Calu3 (cell line): ENCODE measurements around the gene BMPER. TPM values are rescaled to one million over a fixed set of nuclear protein-coding genes. Genes with fewer than 3 reads are reported as not detected.

Experiments
- BruUV-seq: library from RNA; stranded (reverse); fragments of 400-500 nt; replicated peaks from 2 replicates; lab custom pipeline; 2021; lab: Mats Ljungman, UMichigan
- CTCF ChIA-PET: fragments of 300-600 bp; sonication (Branson Sonifier 250); formaldehyde crosslinking; loops from one replicate; lab custom pipeline; 2022; ENCODE audit warnings: antibody characterized with exemption; lab: Charles Lee
- DNase-seq: peaks from one replicate; pipeline ENCODE4 v3.0.0; 2022
- H3K27ac Mint-ChIP-seq: one replicate; pipeline ENCODE4 v1.8.0; 2022; ENCODE audit warnings: mixed read lengths; ENCODE audit not compliant: unreplicated experiment
- H3K27me3 Mint-ChIP-seq: one replicate; pipeline ENCODE4 v1.8.0; 2022; ENCODE audit warnings: mixed read lengths; ENCODE audit not compliant: unreplicated experiment
- H3K36me3 Mint-ChIP-seq: one replicate; pipeline ENCODE4 v1.8.0; 2022; ENCODE audit warnings: mild to moderate bottlenecking, moderate library complexity, mixed read lengths; ENCODE audit not compliant: insufficient read depth, unreplicated experiment
- H3K4me1 Mint-ChIP-seq: one replicate; pipeline ENCODE4 v1.8.0; 2022; ENCODE audit warnings: mild to moderate bottlenecking, low read depth, mixed read lengths; ENCODE audit not compliant: unreplicated experiment
- H3K4me3 Mint-ChIP-seq: one replicate; pipeline ENCODE4 v1.8.0; 2022; ENCODE audit warnings: mild to moderate bottlenecking, low read depth, moderate library complexity, mixed read lengths; ENCODE audit not compliant: unreplicated experiment
- H3K9me3 Mint-ChIP-seq: one replicate; pipeline ENCODE4 v1.8.0; 2022; ENCODE audit warnings: low read depth, mixed read lengths; ENCODE audit not compliant: unreplicated experiment
- intact Hi-C: fragments of 100-400 bp; cut with micrococcal nuclease; formaldehyde crosslinking; loops from one replicate; pipeline ENCODE4 v1.10.0; 2022; ENCODE audit not compliant: unreplicated experiment
- total RNA-seq: library from RNA; stranded (reverse); gene quantifications from 2 replicates; pipeline ENCODE4 v1.2.3, GENCODE V29; 2022
- TF ChIP-seq, protein P1 (sequence below): fragments of 200-600 bp; IDR thresholded peaks from one replicate; pipeline ENCODE4 v1.8.0; 2022; ENCODE audit warnings: antibody characterized with exemption; ENCODE audit not compliant: unreplicated experiment

BMPER gene
- total RNA-seq, 1 experiment from 2014 or later = not detected

- Mint-ChIP-seq H3K36me3 (no peaks in the 10 kb centered on the region), H3K27me3 (peaks cover 70% of the 10 kb centered on the region), H3K27ac (no peak overlapping the region), H3K4me1 (no peaks in the 10 kb centered on the region), H3K4me3 (no peak overlapping the region), H3K9me3 (no peaks in the 10 kb centered on the region)
- TF ChIP-seq, protein P1, sequence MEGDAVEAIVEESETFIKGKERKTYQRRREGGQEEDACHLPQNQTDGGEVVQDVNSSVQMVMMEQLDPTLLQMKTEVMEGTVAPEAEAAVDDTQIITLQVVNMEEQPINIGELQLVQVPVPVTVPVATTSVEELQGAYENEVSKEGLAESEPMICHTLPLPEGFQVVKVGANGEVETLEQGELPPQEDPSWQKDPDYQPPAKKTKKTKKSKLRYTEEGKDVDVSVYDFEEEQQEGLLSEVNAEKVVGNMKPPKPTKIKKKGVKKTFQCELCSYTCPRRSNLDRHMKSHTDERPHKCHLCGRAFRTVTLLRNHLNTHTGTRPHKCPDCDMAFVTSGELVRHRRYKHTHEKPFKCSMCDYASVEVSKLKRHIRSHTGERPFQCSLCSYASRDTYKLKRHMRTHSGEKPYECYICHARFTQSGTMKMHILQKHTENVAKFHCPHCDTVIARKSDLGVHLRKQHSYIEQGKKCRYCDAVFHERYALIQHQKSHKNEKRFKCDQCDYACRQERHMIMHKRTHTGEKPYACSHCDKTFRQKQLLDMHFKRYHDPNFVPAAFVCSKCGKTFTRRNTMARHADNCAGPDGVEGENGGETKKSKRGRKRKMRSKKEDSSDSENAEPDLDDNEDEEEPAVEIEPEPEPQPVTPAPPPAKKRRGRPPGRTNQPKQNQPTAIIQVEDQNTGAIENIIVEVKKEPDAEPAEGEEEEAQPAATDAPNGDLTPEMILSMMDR = no peak
- BruUV-seq = no TSS peak
- DNase-seq = no peak
- intact Hi-C loops = loop anchor here (2.0 kb wide), 2 partner anchors 31 to 295 kb away; no protein-coding TSS in a partner anchor
- CTCF ChIA-PET = interaction anchor here (0.5 to 1.4 kb wide), 2 partner anchors 9 to 52 kb away, joined by 3 to 4 read pairs; no protein-coding TSS in a partner anchor
Measured at GRCh38 chr7:34135924-34136323, 230.6 kb downstream of the BMPER start.

DNA sequence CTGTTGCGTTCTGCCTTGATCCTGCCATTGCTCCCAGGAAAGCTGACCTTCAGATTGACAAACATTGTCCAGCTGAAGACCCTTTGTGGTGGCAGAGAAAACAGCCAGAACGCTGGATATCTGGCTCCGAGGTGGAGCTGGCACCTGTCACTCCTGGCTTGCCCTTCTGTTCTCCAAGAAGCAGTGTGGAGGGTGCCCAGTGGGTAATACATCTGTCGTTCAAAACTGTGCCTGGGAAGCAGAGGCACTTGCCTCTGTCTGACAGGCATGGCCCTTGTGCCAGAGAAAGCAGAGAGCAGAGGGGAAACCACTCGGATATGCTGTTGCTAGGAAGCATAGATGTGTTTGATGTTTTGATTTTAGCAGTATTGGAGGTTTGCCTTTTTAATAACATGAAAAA is 231.4 kb downstream of the BMPER start:
- Mint-ChIP-seq H3K4me1 (no peaks in the 10 kb centered on the region), H3K4me3 (no peak overlapping the region), H3K36me3 (no peaks in the 10 kb centered on the region), H3K27me3 (peaks cover 76% of the 10 kb centered on the region), H3K27ac (no peak overlapping the region), H3K9me3 (no peaks in the 10 kb centered on the region)
- CTCF ChIA-PET = interaction anchor here (1.4 kb wide), 1 partner anchor 8 kb away, joined by 3 read pairs; no protein-coding TSS in a partner anchor
- TF ChIP-seq, protein P1 = no peak
- no TSS peak for BruUV-seq
- intact Hi-C loops = no loop called here
- DNase-seq = no peak

DNA sequence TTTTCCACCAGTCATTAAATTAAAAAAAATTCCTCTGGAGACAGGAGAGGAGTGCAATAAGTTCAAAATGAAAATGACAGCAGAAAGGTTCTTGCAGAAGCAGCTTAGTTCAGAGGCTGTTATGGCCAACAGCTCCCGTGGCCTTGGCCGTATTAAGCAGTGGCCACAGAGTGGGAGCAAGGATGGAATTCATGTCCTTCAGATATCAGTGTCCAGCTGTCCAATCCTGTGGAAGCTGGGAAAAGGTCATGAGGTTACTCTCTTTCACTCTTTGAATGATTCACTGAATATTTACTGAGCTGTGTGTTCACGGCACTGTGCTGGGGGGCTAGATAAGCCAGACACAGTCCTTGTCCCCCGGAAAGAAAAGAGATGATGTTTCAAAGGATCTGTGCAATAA is 231.8 kb downstream of the BMPER start:
- no peaks in the 10 kb centered on the region for H3K4me1 Mint-ChIP-seq
- no peak for DNase-seq
- no peak overlapping the region for H3K4me3 Mint-ChIP-seq
- intact Hi-C loops = no loop called here
- H3K9me3 Mint-ChIP-seq = no peaks in the 10 kb centered on the region
- no TSS peak for BruUV-seq
- CTCF ChIA-PET = interaction anchor here (0.8 to 1.4 kb wide), 2 partner anchors 8 to 86 kb away, joined by 3 read pairs; no protein-coding TSS in a partner anchor
- TF ChIP-seq, protein P1 = no peak
- no peak overlapping the region for H3K27ac Mint-ChIP-seq
- H3K27me3 Mint-ChIP-seq = peaks cover 80% of the 10 kb centered on the region
- no peaks in the 10 kb centered on the region for H3K36me3 Mint-ChIP-seq

- no peak for DNase-seq
- H3K36me3 Mint-ChIP-seq = no peaks in the 10 kb centered on the region
- H3K4me3 Mint-ChIP-seq = no peak overlapping the region
- intact Hi-C loops = no loop called here
- H3K9me3 Mint-ChIP-seq = no peaks in the 10 kb centered on the region
- no TSS peak for BruUV-seq
- CTCF ChIA-PET = no interaction called here
- no peak overlapping the region for H3K27ac Mint-ChIP-seq
- peaks cover 82% of the 10 kb centered on the region for H3K27me3 Mint-ChIP-seq
- no peaks in the 10 kb centered on the region for H3K4me1 Mint-ChIP-seq
- TF ChIP-seq, protein P1 = no peak
Measured at GRCh38 chr7:34138483-34138882, 233.1 kb downstream of the BMPER start.
